ENCODE results near the gene SLC27A2.
"Not testable (repeated sequence)": the region's sequence is repeated elsewhere in the genome, so short reads cannot be mapped to it uniquely, and the experiment has no call there.

DNA sequence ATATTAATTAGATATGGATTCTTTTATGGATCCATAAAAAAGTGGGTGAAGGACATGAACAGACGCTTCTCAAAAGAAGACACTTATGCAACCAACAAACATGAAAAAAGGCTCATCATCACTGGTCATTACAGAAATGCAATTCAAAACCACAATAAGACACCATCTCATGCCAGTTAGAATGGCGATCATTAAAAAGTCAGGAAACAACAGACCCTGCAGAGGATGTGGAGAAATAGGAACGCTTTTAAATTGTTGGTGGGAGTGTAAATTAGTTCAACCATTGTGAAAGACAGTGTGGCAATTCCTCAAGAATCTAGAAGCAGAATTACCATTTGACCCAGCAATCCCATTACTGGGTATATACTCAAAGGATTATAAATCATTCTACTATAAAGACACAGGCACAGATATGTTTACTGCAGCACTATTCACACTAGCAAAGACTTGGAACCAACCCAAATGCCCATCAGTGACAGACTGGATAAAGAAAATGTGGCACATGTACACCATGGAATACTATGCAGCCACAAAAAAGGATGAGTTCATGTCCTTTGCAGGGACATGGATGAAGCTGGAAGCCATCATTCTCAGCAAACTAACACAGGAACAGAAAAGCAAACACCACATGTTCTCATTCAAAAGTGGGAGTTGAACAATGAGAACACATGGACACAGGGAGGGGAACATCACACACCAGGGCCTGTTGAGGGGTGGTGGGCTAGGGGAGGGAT is 49.6 kb upstream of the SLC27A2 start:
- TF ChIP-seq POLR2AphosphoS5, POLR2A, TAF1, SPI1 (IDR thresholded peaks at IDR 0.05; ENCODE audit: low read depth, low read length): not testable (repeated sequence)
